Measurements from ENCODE around the gene SLAMF8. TPM values are rescaled to one million over a fixed set of nuclear protein-coding genes. Genes with fewer than 3 reads are reported as not detected.

Gene SLAMF8
- total RNA-seq, 1 donor from 2014 or later, result 34.6 TPM

DNA sequence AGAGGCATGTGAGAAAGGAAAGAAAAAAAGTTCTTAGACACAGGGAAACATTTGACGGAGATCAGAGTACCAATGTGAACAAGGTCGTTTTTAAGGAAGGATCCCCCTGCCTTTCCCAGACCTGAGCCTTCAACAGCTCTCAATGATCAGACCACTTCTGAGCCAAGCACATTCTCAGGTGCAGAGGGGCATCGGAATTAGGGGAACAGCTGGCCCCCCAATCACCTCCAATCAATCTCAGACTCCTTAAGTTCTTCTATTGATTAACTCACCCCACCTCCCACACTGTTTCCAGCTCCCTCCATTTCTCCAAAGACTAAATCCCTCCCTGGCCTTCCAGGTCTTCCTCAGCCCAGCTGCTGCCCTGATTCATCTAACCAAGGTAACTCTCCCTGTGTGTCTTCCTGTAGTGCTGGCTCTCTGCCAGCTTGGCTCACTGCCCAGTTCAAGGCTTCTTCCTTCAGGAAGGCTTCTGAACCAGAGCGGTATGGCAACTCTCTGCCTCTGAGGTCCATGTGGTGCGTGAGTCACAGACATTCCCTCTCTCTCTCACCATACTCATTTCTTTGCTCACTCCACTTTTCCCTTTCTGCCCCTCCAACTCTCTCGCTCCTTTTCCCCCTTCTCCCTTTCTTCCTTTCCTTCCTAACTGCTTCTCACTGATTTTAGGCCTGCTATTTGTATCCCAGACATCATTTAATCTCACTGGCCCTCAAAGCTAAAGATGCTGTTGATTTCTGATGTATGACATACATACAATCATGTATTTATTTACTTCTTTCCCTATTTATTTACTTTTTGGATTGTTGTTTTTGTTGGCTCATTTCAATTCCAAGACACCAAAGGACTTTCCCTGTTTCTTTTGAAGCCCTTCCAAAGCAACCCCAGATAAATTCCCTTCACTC lies 55.2 kb downstream of the SLAMF8 start:
- no peak overlapping the region for H3K27ac ChIP-seq
- DNase-seq, result no peak

GRCh38 chr1:159882527-159882862 lies 55.8 kb downstream of the SLAMF8 start:
- TF ChIP-seq CTCF (IDR thresholded peaks at IDR 0.05), result no peak
- ATAC-seq, result no peak
- Histone ChIP-seq H3K27me3 (no peaks in the 10 kb centered on the region), H3K4me3 (no peak overlapping the region), H3K4me1 (no peaks in the 10 kb centered on the region), H3K27ac (no peak overlapping the region), H3K9me3 (no peaks in the 10 kb centered on the region), H3K36me3 (no peaks in the 10 kb centered on the region)
- DNase-seq, result no peak
- intact Hi-C loops (cut with DNase I), result no loop called here

More for the DNA sequence above, 55.2 kb downstream of the SLAMF8 start:
- Histone ChIP-seq H3K27me3 (no peaks in the 10 kb centered on the region), H3K4me3 (no peak overlapping the region), H3K36me3 (no peaks in the 10 kb centered on the region), H3K4me1 (no peaks in the 10 kb centered on the region), H3K9me3 (no peaks in the 10 kb centered on the region)
- intact Hi-C loops (cut with DNase I), result no loop called here
- no peak for TF ChIP-seq CTCF (IDR thresholded peaks at IDR 0.05)
- ATAC-seq, result peak; percentile 44

DNA sequence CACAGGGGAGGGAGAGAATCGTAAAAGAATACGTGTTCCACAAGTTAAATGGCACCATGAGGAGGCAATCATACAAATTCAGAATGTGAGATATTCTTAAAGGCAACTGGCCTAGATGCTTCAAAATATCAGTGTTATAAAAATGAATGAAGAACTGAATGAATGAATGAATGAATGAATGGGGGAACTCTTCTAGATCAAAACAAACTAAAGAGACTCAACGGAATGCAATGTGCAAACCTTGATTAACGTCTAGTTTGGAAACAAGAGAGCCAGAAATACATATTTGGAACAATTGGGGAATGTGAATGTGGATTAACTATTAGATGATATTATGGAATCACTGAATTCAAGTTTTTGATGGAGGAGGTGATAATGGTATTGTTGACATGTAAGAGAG lies 56.5 kb downstream of the SLAMF8 start:
- Histone ChIP-seq H3K27me3 (no peaks in the 10 kb centered on the region), H3K27ac (no peak overlapping the region), H3K4me3 (no peak overlapping the region), H3K4me1 (no peaks in the 10 kb centered on the region), H3K9me3 (no peaks in the 10 kb centered on the region), H3K36me3 (no peaks in the 10 kb centered on the region)
- TF ChIP-seq CTCF (IDR thresholded peaks at IDR 0.05), result no peak
- ATAC-seq (no peak), DNase-seq (no peak)
- intact Hi-C loops (cut with DNase I), result no loop called here

DNA sequence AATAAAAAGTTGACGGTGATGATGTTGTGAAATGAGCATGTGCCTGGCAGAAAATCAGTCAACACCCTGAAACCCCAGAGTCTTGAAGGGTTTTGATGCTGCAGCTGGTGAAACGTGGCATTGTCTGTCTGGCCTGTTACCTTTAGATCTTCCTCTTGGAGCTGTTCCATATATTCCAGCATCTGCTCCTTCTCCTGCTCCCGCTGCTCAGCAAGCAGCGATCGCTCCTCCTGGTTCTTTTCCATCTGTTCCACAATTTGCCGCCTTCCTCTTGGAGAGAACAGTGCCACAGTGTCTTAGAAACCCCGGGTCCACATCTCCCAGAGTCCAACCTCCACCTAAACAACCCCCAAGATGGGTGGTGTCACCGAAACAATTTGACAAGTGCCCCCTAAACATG lies 57.6 kb downstream of the SLAMF8 start:
- Histone ChIP-seq H3K4me1 (no peaks in the 10 kb centered on the region), H3K27me3 (no peaks in the 10 kb centered on the region), H3K27ac (no peak overlapping the region), H3K36me3 (no peaks in the 10 kb centered on the region), H3K4me3 (no peak overlapping the region), H3K9me3 (no peaks in the 10 kb centered on the region)
- TF ChIP-seq CTCF (IDR thresholded peaks at IDR 0.05), result no peak
- ATAC-seq (no peak), DNase-seq (no peak)
- intact Hi-C loops (cut with DNase I), result no loop called here

Other genes with a start within 250 kb of the SLAMF8 start
- not detected for gene APCS, start 239.0 kb upstream of the SLAMF8 start, total RNA-seq
- 0.26 TPM for gene CRP, start 112.3 kb upstream of the SLAMF8 start, total RNA-seq
- gene DUSP23, start 45.9 kb upstream of the SLAMF8 start, total RNA-seq, result 71.1 TPM
- gene FCRL6, start 24.5 kb upstream of the SLAMF8 start, total RNA-seq, result 3.2 TPM
- gene VSIG8, start 35.8 kb downstream of the SLAMF8 start, total RNA-seq, result not detected
- gene CFAP45, start 73.3 kb downstream of the SLAMF8 start, total RNA-seq, result 1.9 TPM
- 435 TPM for gene TAGLN2, start 98.6 kb downstream of the SLAMF8 start, total RNA-seq
- 2.2 TPM for gene IGSF9, start 118.7 kb downstream of the SLAMF8 start, total RNA-seq
- not detected for gene SLAMF9, start 127.4 kb downstream of the SLAMF8 start, total RNA-seq
- 7.1 TPM for gene PIGM, start 205.1 kb downstream of the SLAMF8 start, total RNA-seq
- gene KCNJ10, start 243.3 kb downstream of the SLAMF8 start, total RNA-seq, result not detected